Prostate gland (tissue), 2 donors: ENCODE data around the gene PP2D1.

Experiments
- CTCF ChIP-seq, 4 experiments: fragments of 200-600 bp in 2 of 4; fragments of 450-650 bp in 2 of 4; sonication (generic) in 2 of 4; IDR thresholded peaks; 1 replicate in 3 of 4; 2 replicates in 1 of 4; pipeline ENCODE4 v1.5.1; 2016 to 2019; ENCODE audit warnings: antibody characterized with exemption in 4 of 4, mild to moderate bottlenecking in 2 of 4, moderate library complexity in 2 of 4
- POLR2A ChIP-seq: fragments of 450-650 bp; IDR thresholded peaks from one replicate; pipeline ENCODE4 v1.6.1; 2016; ENCODE audit warnings: antibody characterized with exemption, mild to moderate bottlenecking

GRCh38 chr3:20047976-20048883, 36.2 kb upstream of the PP2D1 start:
- no peak for TF ChIP-seq CTCF (IDR thresholded peaks at IDR 0.05)
- no peak for TF ChIP-seq POLR2A
